SKM-1 treated with dmso at 0.1 percent for 144 hours (cell line): ENCODE data around the gene TM4SF4.
"Not testable (repeated sequence)": the region's sequence is repeated elsewhere in the genome, so short reads cannot be mapped to it uniquely, and the experiment has no call there.

ENCODE experiments used
- DNase-seq: peaks from one replicate; lab custom pipeline; 2025; ENCODE audit not compliant: unreplicated experiment; lab: John Stamatoyannopoulos, UW

TM4SF4 gene, protein sequence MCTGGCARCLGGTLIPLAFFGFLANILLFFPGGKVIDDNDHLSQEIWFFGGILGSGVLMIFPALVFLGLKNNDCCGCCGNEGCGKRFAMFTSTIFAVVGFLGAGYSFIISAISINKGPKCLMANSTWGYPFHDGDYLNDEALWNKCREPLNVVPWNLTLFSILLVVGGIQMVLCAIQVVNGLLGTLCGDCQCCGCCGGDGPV

DNA sequence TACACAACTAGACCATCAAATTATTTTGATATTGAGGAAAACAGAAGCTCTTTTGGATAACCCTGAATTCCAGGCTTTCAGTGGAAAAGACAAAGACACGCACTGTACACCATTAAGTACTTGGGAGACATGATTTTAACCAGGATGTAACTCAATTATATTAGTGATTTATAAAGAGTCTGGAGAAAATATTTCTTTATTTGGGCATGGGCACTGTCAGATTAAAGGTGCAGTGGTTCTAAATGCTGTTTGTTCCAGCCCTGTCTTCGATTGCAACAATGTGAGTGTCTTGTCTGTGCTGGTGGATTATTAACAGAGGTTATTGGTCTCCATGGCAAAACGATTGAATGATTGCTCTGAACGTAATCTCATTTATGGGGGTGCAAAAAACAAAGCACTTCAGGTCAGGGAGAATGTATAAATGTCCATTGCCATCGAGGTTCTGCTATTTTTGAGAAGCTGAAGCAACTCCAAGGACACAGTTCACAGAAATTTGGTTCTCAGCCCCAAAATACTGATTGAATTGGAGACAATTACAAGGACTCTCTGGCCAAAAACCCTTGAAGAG, at the start of gene TM4SF4:
TSS of gene TM4SF4 (plus strand) at position 448 of the 568 bp plus-strand sequence. CDS start 181 bp downstream, outside the sequence.
- no peak for DNase-seq

DNA sequence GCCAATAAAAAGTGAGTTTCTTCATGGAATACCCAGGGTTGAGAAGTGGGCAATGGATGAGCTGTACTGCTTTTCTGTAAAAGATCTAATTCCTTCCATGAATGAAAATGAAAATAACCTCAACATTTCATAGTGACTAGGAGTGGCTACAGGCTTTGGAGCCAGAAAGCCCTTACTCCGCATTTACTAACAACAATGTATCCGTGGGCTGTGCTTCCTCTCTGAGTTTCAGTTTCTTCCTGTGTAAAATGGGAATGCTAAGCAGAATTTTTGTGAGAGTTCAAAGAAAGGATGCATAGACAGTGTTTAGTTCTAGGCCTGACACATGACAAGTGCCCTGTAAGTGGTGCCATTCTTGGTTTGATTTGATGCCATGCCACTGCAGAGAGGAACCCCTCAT, 49.6 kb upstream of the TM4SF4 start:
- DNase-seq = no peak

DNA sequence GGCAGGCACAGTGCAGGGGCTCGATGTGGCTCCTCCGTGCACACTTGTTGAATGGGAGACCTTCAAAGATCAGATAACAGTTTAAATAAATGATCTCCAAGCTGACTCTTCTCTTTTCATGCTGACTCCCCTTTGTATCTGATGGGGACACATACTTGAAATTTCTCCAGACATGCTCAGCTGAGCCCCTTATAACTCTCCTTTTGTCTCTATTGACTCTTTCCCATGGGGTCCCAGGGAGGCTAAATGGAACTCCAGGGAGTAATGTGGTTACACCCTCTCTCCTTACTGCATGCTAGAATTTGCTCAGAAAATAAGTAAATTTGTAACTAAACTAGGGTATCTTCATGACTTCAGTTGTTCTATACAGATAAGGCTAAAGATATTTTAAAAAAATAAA, 48.2 kb upstream of the TM4SF4 start:
- DNase-seq = no peak

DNA sequence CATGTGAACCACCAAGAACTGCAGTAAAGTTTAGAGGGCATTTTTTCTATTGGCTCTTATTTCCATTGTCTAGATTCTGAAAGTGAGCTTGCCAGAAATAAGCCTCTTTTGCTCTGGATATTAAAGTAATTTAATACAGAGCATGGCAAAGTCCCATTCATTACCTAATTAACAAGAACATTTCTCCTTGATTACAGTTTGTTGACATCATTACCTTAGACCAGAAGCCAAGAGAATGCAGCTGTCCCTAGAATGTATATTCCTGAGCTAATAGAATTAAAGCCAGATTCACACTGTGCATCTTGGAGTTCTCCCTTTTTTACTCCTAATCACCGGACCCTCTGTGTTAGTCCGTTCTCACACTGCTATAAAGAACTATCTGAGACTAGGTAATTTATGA, 46.4 kb upstream of the TM4SF4 start:
- DNase-seq = no peak

DNA sequence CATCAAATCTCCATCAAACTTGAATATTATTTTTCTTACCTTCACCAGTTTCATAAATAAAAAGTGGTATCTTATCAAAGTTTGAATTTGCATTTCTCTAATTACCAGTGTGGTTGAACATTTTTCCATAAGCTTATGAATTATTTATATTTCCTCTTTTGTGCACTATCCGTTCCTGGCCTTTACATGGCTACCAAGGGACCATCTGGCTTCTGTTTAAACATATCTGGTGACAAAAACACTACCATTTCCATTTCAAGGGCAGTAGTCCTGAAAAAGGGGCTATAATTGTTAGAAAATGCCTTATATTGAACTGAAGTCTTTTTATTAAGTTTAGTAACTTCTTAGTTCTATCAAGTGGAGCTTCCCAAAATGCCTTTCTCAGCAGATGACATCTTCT, 44.3 kb upstream of the TM4SF4 start:
- no peak for DNase-seq

DNA sequence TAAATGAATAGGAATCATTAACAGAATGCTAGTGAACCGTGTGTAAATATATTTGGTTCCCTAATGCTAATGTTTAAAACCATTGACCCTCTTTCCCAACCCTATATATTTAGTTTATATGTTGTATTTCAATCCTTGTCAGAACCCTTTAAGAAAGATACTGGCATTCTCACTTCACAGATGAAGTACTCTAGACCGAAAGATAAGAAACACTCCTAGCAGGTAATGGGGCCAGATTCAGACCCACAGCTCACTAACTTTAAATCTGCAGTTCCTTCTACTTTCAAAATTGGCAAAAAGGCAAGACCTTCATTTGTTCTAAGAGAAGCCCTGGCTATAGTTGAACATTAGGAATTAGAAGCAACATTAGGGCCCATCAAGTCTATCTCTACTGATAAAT, 42.3 kb upstream of the TM4SF4 start:
- no peak for DNase-seq

DNA sequence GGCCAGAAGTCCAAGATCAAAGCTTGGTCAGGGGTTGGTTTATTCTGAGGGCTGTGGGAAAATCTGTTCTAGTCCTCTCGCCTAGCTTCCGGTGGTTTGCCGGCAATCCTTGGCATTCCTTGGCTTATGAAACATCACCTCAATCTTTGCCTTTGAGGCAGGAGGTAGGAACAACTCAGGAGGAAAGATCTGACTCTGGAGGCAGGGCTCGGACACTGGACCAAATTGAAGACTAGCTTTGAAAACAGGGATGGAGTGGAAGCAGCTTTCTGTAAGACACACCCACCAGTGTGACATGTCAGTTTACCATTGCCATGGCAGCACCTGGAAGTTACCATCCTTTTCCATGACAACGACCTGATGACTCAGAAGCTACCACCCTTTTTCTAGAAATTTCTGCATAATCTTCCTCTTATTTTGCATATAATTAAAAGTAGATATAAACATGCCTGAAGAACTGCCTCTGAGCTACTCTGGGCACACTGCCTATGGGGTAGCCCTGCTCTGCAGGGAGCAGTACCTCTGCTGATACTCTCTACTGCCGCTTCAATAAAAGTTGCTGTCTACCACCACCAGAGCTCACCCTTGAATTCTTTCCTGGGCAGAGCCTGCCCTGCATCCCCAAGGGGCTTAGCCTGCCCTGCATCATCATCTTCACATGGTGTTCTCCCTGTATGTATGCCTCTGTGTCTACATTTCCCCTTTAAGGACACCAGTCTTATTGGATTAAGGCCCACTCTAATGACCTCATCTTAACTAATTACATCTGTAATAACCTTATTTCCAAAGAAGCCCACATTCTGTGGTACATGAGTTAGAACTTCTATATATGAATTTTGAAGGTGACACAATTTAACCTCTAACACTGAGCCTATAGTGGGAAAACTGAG, 38.3 kb upstream of the TM4SF4 start:
- no peak for DNase-seq

DNA sequence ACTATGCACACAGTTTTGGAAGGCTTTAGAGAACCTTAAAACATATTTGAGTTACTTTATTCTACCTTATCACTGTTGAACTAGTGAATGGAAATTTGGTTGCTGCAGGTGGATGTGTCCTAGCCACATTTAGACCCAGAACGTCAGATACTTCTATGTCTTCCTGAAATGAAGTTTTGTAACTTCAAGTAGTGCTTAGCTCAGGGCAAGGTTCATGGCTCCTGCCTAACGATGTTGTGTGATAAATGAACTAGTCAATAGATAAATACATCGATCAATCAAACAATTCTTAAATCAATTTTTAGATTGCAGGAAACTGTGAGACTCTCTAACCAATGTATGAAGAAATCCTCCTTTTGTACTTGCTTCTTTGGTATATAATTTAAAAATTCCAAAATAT, 37.2 kb upstream of the TM4SF4 start:
- no peak for DNase-seq

DNA sequence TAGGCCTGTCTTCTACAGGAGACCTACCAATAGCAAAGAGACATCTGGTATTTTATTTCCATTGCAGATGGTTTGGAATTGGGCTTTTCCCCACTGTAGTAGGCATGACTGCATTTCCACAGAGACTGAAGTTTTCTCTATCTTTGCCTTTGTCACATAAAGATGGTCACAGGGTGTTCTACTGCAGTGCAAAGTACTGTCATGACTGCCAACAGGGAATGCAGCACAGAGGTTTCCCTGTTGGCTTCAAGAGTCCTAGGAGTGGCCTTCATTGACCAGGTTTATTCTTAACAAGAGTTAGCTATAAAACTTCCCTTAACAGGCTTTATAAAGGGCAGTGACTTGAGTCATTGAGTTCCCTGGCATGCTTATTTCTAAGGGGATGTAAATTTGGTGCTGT, 36.8 kb upstream of the TM4SF4 start:
- no peak for DNase-seq

DNA sequence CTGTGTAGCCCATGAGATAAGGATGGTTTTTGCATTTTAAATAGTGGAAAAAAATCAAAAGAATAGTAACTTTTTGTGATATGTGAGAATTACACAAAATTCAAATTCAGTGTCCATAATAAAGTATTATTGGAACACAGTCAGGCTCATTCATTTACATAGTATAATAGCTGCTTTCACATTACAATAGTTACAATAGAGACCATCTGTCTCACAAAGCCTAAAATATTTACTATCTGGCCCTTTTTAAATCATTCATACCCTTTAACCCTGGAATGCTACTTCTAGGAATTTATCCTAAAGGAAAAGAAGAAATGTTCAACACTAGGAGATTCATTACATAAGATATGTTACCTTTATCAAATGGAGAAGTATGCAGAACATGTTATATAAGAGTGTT, 35.5 kb upstream of the TM4SF4 start:
- no peak for DNase-seq

DNA sequence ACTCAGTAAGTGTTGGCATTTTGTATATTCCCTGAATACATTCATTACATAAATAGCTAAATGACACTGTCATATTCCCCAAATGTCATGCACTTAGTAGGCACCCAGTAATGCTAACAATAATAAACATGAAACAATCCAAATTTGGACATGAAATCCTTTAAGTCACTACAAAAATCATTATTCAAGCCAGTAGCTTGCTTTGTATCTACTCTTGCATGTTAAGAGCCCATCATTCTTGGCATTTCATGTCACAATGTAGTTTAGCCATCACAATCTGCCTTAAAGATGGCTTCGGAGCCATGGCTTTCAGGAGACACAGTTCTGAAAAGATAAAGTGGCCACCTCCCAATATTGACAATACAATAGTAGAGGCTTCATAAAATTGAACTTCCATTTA, 32.9 kb upstream of the TM4SF4 start:
- DNase-seq = no peak

DNA sequence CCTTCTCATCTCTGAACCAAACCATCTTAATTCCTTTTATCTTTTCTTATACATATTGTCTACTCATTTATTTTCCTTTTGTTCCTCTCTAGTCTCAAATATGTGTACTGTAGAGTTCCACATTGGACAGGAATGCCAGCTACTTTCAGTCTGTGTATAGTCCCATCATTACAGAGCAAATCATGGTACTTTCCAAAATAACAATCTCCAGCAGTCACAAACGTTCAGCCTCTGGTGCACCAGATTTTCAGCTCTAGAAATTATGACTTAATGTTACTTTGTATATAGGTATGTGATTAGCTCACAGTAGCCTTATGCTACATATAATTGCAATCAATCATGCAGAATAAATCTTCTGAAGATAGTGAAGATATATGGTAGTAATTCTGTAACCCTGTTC, 32.5 kb upstream of the TM4SF4 start:
- DNase-seq = no peak

DNA sequence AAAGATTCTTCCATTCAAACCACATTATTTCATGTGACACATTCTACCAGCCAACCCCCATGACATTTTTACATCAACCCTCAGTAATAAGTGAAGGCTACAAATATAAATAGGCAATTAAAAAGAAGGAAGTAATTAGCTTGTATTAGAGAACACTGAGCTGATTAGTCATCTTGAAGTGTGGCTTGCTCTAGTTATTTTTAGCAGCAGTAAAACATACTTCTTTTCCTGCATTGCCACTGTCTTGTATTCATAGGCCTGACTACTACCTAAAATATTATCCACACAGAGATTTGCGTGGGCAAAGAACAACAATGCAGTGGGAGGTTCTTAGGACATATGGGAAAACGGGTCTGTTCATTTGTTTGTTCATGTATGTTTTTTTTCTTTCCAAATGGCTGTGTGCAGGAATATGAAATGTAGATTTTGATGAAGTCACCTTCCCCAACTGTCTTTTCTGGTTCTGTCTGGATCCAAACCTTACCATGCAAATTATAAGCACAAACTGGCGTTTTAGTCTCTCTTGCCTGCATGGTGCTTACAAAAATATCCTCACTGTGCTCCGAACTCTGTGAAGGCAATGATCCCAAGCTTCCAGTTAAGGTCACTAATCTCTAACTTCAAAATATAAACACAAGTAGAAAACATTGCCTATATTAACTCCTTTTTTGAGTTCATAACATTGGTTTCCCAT, 31.5 kb upstream of the TM4SF4 start:
- peak; percentile 31 for DNase-seq

DNA sequence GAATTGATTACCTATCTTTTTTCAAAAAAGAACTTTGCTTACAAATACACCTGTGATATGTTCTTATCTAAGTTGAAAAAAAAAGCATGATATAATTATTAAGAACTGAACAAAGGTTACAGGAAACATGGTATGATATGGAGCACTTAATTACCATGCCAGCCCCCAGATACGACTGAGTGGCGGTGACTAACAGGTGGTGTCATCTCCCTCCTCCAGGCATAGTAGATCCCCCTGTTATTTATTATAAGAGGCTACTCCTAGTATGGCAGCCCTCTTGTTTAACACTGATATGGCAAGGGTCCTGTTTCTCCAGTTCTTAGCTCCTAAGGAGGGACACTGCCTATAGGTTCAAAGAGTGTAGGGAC, 31.0 kb upstream of the TM4SF4 start:
- DNase-seq = no peak

DNA sequence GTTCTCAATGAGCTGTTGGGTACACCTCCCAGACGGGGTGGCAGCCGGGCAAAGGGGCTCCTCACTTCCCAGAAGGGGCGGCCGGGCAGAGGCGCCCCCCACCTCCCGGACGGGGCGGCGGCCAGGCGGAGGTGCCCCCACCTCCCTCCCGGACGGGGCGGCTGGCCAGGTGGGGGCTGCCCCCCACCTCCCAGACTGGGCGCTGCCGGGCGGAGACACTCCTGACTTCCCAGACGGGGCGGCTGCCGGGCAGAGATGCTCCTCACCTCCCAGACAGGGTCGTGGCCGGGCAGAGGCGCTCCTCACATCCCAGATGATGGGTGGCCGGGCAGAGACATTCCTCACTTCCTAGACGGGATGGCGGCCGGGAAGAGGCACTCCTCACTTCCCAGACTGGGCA, 29.6 kb upstream of the TM4SF4 start:
- DNase-seq = not testable (repeated sequence)

DNA sequence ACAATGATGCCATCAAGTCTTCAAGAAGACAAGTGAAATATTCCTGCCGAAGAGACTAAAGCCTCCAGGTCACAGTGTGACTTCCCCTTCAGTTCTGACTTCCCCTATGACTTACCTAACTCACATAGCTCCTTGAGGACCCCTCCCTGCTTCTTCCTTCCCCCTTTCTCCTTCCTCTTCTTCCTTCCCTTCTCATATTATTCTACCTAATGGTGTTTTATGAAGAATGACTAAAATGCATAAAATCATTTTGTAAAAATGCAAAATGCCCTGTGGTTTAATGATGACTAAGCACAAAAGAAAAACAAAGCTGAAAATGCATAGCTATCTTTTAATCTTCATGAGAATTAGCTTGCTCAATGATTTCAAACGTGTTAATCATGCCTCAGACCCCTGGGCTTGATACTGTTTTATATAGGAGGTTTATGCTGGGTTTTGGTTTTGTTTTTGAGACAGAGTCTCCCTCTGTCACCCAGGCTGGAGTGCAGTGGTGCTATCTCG, 26.1 kb upstream of the TM4SF4 start:
- peak; percentile 97 for DNase-seq

DNA sequence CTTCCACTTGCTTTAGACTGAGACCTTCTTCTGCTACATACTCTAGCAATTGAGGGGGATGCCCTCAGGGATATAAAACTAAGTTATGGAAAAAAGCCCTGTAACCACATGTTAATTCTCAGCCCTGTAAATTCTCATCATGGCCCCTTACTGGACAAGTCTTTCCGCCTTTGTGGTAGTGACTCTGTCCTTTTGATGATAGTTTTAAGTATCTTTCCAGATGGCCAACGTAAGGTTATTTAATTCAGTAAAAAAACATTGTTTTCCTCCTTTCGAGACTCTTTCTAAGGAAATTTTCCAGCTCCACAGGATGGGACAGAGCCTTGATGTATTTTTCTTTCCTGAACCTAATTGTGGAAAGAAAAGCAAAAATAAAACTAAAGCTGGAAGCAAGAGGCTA, 25.3 kb upstream of the TM4SF4 start:
- DNase-seq = no peak

DNA sequence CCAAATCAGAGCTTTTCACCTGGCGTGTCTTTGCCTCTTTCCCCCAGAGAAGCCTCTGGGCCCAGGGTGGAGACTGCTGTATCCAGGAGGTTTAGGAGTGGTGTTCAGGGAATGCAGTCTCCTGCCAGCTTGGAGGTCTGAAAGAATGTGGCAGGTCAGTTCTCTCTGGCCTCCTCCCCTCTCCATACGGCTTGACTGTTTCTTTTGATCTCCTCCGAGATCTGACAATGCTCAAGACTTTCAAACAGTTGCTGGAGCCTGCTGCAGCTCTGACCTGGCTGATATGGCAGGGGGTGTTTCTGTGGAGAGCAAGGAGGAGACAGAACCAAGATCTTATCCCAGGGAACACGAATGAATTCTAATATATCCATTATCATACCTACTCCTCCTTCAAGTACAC, 24.7 kb upstream of the TM4SF4 start:
- no peak for DNase-seq

DNA sequence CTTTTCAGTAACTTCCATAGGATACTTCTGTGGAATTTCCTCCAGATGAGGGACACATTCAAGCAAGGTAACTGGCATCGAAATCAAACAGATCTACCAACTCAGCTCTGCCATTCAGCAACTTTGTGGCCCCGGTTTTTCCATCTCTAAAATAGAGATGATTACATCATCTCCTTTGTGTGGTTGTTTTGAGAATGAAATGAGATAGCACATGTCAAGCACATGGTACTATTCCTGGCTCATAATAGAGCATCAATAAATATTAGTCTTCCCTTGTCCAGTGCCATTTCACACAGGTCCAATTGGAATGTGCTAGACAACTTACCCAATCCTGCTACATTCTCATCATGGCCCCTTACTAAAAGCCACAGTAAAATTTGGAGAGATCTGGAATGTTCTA, 24.2 kb upstream of the TM4SF4 start:
- no peak for DNase-seq

DNA sequence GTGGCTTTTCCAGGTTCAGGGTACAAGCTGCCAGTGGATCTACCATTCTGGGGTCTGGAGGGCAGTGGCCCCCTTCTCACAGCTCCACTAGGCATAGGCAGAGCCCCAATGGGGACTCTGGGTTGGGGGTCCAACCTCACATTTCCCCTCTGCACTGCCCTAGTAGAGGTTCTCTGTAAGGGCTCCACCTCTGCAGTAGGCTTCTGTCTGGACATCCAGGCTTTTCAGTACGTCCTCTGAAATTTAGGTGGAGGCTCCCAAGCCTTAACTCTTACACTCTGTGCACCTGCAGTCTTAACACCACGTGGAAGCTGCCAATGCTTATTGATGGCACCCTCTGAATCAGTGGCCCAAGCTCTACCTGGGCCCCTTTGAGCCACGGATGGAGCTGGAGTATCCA, 22.5 kb upstream of the TM4SF4 start:
- DNase-seq = no peak

DNA sequence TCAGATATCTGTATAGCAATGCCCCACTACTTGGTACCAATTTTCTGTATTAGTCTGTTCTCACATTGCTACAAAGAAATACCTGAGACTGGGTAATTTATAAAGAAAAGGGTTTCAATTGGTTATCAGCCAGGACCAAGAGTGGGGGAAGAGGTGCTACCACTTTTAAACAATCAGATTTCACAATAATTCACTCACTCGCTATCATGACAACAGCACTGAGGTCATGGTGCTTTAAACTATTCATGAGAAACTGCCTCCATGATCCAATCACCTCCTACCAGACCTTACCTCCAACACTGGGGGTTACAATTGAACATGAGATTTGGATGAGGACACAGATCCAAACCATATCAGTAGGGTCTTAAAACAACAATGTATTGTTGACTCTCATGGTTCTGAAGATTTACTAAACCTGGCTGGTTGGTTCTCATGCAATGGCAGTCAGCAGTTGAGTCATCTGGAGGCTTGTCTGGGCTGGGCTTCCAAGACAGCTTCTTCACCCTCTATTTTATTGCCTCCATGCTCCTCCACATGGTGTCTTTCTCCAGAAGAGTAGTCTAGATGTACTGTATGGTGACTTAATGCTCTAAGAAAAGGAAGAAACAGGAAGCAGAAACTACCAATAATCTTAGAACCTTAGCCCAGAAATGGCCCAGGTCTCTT, 21.2 kb upstream of the TM4SF4 start:
- DNase-seq = no peak
